Myocyte (in vitro differentiated cells): ENCODE results near the gene MGARP. TPM values are rescaled to one million over a fixed set of nuclear protein-coding genes. Genes with fewer than 3 reads are reported as not detected.
"Not testable (repeated sequence)": the region's sequence is repeated elsewhere in the genome, so short reads cannot be mapped to it uniquely, and the experiment has no call there.

ENCODE experiments used
- DNase-seq: peaks from one replicate; pipeline ENCODE4 v3.0.0-alpha.2; 2012; ENCODE audit warnings: low read depth
- total RNA-seq: library from RNA; depleted of rRNA; stranded (reverse); fragments of >200 nt; gene quantifications from 2 replicates; pipeline ENCODE4 v1.2.3, GENCODE V29; 2014

MGARP gene
- total RNA-seq, 1 donor from 2014 or later: 0.45 TPM

- no peak for DNase-seq
These were observed 15.9 kb upstream of the MGARP start for GRCh38 chr4:139295942-139296299.

DNA sequence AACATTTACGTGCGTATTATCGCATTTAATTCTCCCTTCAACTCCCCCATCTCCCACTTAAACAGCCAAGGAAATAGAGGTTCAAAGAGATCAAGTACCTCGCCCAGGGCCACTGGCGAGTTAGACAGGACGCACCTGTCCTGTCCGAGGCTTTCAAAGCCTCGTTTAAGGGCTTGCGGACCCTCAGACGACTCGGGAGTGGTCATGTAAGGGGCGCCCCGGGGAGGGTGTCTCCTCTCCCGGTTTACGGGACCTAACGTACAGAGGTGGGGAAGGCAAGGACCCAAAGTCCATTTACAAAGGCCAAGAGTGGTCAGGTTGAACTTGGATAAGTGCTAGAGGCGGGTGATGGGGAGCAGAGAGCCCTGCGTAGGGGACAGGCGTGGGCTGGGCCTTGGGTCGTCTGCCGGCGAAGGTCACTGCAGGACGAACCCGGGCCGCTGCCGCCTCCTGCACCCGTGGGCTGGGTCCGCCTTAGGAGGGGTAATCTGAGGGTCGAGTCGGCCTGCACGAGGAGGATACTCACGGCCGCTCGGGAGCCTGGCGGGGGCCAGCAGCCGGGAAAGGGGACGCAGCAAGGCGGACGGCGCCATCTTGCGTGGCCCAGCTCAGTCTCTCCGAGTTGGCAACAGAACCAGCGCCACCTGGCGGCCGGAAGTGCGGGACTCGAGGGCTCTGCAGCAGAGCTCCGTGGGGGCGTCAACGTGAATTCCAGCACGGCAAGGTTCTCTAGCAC, 15.3 kb upstream of the MGARP start:
- peak; percentile 95 for DNase-seq

DNA sequence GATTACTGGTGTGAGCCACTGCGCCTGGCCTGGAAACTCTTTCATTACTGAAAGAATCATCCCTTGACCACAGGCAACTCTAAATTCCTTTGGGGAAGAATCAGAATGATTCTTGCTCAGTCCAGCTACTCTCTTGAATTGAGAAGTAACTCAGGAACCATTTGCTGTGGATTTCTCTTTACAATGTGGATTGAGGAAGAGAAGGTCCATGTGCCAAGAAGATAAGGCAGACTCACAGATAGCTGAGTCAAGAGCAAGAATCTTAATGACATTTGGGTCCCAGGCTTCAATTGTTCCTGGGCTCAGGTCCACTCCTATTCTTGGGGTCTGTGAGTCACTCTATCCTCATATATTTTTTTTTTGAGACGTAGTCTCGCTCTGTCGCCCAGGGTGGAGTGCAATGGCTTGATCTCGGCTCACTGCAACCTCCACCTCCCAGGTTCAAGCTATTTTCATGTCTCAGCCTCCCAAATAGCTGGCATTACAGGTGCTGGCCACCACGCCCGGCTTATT, 6.2 kb upstream of the MGARP start:
- no peak for DNase-seq

DNA sequence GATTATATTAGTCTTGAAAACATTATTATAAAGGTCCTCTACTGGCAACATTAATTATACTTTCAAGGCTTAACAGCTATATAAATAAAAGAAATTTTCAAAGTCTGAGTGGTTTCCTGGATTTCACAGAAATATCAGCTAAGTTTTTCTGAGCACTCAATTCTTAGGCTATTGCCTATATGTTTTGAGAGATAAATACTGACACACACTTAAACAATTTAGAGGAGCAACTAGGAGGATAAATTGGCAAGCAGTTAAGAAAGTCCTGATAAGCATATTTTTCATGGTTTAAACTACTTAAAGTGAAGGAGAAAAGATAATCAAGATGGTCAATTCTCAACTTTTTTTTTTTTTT, 2.7 kb upstream of the MGARP start:
- DNase-seq: no peak

- DNase-seq: no peak
These were observed 2.2 kb upstream of the MGARP start for GRCh38 chr4:139282065-139282720.

DNA sequence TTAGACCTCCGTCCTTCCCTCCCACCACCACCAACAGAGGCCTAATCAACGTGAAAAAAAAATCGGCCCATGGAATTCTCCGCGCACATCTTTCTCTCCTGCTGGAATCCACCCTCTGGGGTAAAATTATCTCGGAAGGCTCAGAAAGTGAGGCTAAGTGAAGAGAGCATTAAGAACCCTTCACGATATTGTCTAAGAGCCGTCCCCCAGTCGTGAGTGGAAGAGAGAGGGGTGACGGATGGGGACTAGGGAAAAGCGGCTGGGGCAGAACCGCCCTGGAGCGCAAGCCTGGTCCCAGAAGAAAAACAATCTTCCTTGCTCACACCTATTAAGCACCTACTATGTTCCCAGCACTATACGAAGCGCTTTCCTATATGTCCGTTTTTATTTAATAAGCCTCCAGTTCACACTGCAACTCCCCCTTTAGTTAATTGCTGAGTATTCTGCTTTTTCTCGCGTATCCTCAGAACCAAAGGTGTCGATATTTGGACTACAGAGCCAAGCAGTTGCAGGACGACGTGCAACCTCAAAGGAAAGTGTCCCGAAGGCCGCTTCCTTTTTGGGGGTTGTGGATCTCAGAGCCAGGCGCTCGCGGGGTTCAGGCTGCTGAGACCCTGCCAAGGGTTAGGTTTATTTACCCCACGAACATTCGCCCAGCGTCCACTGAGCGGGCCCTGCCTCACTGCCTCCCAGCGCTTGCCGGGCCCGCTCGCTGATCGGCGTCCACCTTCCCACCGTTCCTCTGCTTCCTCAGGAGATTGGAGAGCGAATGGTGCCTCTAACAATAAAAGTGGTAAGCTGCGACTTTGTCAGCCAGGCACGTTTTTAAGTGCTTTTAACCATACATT, 889 bp downstream of the MGARP start:
- no peak for DNase-seq

- no peak for DNase-seq
These were observed 1.5 kb downstream of the MGARP start for GRCh38 chr4:139278485-139278884.

DNA sequence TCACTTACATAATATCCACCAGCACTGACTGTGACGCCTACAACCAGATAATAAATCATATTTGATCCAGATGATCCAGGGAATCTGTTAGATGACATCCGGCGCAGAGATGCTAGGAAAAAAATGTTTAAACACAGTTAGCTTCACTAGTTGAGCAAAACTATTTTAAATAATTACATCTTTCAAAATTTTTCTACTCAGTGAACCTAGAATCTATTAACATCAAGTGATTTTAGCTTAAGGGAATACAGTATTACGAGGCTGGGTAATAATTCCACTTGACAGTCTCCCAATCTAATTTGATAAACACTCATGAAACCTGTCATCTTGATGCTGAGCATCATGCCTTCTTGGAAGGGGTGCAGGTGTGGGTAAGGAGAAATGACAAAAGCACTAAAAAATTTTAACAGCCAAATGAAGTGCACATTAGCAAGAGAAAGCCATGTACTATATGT, 4.7 kb downstream of the MGARP start:
- DNase-seq: no peak

DNA sequence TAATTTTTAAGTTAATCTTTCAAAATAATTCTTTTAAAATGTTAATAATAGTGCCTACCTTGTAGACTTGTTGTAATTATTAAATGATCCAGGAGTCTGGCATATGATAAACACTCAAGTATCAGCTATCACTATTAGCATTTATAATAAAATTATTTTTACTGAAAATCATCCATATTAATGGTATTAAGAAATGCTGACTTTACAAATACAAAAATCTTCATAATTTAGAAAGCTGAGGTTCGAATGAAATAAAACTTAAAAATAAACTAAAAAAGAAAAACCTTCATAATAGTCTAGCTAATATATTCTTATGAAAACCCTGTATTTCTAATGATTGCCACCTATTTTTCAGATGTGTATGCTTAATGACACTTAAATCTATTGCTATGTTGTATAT, 5.2 kb downstream of the MGARP start:
- DNase-seq: no peak

GRCh38 chr4:139273835-139274234, 6.2 kb downstream of the MGARP start:
- DNase-seq: no peak

DNA sequence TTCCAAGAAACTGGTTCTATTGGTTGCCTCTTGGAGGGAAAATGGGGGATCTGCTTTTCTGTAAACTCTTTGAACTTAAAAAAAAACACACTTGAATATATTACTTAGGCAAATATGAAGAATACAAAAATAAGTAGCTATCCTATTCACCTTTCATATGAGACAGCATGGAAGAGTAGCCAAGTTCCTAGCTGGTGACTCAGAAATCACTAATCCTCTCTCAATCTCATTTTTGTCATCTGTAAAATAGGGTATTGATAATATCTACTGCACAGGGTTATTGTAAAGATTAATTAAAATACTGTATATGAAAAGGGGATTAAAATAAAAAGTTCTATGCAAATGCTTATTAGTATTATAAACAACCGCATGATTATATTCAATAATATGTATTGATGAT, 12.7 kb downstream of the MGARP start:
- no peak for DNase-seq

DNA sequence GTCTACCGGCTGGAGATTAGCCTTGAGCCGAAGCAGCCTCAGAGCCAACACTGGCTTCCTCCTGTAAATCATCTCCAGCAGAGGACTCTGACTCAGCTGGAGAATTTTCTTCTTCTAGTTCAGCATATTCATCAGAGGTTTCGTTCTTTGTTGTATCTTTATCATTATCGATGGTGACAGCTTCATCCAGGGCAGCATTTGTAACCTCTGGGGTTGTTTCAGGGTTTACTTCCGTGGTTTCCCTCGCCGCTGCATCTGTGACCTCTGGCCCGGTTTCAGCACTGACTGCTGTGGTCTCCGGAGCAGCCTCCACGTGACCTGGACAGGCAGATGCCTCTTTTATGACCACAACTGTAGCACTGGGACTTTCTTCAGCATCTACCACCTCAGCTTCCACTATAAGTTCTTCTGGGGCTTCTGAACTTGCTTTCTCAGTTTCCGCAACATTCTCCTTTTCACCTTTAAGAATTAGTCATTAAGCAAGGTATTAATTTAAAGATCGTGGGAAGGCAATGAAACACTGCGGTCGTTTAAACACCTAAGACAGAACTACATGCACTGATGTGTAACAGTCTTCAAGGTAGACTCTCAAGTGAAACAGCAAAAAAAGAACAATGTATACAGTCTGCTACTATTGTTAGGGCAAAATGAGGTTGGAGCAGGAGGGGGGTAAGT, 13.3 kb downstream of the MGARP start:
- DNase-seq: peak; percentile 82

DNA sequence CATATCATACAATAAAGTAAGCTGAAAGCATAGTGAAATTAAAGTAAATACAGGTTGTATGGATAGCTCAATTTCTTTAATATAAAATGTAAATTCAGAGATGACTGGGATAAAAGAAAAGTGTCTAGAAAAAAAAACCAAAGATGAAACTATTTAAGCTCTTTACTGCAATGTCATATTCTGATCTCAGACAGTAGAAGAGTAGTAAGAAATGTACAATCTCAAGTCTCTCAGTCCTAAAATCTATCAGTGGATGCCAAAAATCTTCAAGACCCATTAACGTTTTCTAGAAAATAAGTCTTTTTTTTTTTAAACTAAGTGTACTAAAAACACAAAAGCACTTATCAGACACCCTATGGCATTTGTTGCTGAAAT, 13.8 kb downstream of the MGARP start:
- no peak for DNase-seq

- DNase-seq: no peak
These were observed 14.4 kb downstream of the MGARP start for GRCh38 chr4:139265654-139266053.

GRCh38 chr4:139256349-139256748, 23.7 kb downstream of the MGARP start:
- no peak for DNase-seq

DNA sequence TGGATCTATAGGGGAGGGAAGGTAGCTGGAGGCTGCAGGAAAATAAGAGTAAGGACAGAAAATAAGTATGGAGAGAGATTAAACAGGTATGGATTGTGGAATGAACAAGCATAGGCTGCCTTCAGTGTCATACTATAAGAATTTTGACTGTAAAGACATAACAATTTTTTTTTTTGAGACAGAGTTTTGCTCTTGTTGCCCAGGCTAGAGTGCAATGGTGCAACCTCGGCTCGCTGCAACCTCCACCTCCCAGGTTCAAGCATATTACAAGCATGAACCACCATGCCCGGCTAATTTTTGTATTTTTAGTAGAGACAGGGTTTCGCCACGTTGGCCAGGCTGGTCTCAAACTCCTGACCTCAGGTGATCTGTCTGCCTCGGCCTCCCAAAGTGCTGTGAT, 24.4 kb downstream of the MGARP start:
- DNase-seq: not testable (repeated sequence)

- DNase-seq: no peak
These were observed 26.3 kb downstream of the MGARP start for GRCh38 chr4:139253713-139254112.

DNA sequence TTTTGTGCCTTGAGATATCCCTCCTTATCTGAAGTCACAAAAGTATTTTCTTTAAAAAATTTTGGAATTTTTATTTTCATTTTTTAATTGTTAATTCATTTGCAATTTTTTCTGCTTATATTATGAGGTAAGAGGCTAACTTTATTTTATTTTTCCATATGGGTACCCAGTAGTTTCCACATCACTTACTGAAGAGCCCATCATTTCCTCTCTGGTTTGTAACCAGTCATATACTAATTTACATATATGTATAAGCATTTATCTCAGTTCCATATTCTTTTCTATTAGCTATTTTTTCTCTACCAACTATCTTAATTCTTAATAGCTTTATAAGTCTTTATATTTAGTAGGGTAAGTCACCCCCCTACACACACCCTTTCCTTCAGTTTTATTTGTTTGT, 27.0 kb downstream of the MGARP start:
- no peak for DNase-seq

- no peak for DNase-seq
These were observed 32.3 kb downstream of the MGARP start for GRCh38 chr4:139247700-139248238.

- DNase-seq: no peak
These were observed 32.8 kb downstream of the MGARP start for GRCh38 chr4:139247241-139247640.

GRCh38 chr4:139246166-139246565, 33.9 kb downstream of the MGARP start:
- DNase-seq: peak; percentile 76
